CMK (cell line): ENCODE results near the gene C11orf91.
"Not testable (repeated sequence)": the region's sequence is repeated elsewhere in the genome, so short reads cannot be mapped to it uniquely, and the experiment has no call there.

ENCODE experiments used
- DNase-seq: peaks from one replicate; pipeline ENCODE4 v3.0.0-alpha.2; 2010; ENCODE audit warnings: low read depth

The C11orf91 gene, protein sequence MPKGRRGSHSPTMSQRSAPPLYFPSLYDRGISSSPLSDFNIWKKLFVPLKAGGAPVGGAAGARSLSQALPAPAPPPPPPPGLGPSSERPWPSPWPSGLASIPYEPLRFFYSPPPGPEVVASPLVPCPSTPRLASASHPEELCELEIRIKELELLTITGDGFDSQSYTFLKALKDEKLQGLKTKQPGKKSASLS

DNA sequence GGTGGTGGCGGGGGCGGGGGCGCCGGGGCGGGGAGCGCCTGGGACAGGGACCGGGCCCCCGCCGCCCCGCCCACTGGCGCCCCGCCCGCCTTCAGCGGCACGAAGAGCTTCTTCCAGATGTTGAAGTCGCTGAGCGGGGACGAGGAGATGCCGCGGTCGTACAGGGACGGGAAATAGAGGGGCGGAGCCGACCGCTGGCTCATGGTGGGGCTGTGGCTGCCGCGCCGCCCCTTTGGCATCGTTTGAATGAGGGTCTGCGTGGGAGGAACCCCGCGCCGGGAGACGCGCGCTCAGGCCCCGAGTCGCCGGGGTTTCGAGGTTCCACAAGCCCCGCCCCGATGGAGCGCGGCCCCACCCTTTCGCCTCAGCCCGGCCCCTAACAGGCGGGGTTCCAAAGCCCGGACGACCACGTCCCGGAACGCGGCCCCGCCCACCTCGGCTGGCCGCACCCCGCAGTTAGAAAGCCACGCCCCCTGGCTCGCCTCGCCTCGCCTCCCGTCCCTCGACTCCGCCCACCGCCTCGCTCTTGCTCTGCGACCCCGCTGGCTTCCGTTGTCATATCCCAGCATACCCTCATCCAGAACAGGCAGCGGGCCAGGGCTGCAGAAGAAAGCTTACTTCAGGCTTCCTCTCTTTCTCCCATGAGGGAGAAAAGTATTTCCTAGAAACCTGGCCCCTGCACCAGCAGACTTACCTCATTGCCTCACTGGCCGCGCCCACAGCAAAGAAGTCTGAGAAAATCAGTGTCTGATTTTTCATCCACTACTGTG lies at the start of gene C11orf91:
TSS of gene C11orf91 (minus strand) at position 325 of the 770 bp plus-strand sequence. CDS start at position 239, 86 bp downstream.
- DNase-seq: peak; percentile 80

- no peak for DNase-seq
Observed at GRCh38 chr11:33747979-33748378, 47.4 kb upstream of the C11orf91 start.

DNA sequence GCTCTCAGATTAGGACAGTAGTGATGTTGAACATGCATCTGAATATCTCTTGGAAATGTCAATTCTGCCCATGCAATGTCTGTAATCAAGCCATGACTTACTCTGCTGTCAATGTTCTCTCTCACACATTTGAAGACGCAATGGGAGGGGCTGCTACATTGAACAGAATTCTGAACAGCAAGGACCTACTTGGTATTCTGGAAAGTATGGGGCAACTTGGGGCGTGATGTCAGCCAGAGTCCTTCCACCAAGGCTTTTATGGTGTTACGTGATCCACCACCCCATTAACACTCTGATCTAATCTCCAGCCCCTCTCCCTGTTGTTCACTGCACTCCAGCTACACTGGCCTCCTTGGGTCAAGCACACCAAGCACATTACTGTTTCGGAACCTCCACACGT lies 42.7 kb upstream of the C11orf91 start:
- DNase-seq: no peak

DNA sequence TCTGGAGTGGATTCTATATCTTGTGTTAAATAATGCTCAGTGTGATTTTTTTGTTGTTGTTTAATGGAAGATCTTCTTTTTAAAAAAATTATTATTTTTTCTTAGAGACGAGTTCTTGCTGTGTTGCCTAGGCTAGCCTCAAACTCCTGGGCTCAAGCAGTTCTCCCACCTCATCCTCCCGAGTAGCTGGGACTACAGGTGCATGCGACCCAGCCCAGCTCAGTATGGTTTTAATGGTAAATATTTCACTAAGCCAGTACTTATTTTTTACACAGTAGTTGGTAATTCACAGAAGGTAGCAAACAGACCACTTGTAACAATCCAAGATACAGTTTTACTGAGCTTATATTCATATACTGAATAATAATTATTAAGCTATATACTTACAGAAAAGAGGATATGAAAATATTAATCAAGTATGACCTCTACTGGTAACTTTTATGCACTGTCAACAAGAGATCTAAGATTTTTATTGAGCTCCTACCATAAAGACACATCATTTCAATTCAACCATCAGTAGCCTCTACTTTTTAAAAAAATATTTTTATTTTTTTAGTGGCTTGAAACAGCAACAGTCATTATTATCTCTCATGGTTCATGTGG lies 41.7 kb upstream of the C11orf91 start:
- no peak for DNase-seq

DNA sequence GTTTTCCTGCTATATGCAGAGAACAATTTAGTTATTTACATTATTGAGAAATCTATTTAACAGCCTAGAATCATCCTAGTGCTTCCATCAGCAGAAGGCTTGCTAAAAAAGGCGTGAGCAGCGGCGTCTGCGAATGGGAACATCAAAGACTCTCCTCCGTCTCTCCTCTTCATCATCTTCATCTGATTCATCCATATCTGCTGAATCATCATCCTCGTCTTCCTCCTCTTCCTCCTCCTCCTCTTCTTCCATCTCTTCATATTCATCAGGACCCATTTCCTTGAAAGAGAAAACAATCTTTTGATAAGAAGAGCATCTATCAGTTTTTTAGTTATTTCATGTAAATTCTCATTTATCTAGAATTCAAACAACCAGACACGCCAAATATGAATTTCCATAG lies 41.2 kb upstream of the C11orf91 start:
- DNase-seq: no peak

GRCh38 chr11:33737362-33737821 lies 36.8 kb upstream of the C11orf91 start:
- no peak for DNase-seq

DNA sequence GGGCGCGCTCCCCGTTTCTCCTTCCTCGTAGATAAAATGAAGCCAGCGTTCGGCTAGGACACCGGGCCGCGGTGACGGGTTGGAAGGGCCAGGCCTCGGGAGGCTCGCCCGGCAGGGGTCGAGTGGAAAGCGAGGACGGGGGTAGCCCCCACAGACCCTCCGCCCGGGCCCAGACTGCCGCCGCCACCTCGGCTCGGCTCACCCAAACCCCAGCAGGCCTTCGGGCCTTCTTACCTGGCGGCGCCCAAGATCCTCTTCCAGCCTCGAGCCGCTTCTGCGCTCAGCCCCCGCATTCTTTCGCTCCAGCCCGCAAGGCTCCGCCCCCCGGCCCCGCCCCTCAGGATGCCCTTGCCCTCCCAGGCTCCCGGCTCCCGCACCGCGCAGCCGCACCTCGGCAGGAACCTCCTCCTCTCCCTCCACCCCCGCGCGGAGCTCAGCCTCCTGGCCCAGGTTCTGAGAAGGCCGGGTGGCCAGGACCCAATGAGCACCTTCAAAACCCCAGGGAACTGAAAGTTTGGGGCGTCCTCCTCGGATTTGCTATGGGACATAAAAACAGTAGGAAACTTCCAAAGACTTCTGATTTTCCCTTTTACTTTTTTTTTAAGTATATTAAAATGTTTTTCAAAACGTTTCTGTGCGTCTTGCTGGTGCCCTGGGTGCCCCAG lies 35.7 kb upstream of the C11orf91 start, which contains the start of gene CD59:
TSS of gene CD59 (minus strand) at position 276 of the 665 bp plus-strand sequence. CDS start 13,978 bp downstream, outside the sequence.
- no peak for DNase-seq

DNA sequence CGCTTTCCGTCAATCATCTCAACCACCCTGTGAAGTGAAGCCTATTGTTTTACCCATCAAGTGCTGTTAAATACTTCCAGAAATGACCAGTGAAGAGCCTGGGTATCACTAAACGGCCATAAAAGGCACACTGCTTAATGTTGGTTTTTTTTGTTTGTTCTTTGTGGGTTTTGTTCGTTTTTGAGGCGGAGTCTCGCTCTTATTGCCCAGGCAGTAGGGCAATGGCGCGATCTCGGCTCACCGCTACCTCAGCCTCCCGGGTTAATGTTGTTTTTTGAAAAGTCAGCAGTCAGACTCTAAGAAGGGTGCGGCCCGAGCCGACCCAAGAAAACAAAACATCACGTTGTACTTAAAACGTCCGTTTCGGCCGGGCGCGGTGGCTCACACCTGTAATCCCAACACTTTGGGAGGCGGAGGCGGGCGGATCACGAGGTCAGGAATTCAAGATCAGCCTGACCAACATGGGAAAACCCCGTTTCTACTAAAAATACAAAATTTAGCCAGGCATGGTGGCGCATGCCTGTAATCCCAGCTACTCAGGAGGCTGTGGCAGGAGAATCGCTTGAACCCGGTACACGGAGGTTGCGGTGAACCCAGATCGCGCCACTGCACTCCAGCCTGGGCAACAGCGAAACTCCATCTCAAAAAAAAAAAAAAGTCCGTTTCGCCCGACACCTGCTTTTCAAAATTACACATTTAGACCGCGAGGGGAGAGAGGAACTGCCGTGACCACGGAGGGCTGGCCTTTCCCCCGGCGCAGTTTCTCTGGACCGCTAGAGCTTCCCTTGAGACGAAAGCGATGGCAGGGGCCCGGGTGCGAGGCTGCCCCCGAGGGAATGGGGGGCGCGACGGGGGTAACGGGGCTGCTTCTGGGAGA lies 34.9 kb upstream of the C11orf91 start:
- no peak for DNase-seq

DNA sequence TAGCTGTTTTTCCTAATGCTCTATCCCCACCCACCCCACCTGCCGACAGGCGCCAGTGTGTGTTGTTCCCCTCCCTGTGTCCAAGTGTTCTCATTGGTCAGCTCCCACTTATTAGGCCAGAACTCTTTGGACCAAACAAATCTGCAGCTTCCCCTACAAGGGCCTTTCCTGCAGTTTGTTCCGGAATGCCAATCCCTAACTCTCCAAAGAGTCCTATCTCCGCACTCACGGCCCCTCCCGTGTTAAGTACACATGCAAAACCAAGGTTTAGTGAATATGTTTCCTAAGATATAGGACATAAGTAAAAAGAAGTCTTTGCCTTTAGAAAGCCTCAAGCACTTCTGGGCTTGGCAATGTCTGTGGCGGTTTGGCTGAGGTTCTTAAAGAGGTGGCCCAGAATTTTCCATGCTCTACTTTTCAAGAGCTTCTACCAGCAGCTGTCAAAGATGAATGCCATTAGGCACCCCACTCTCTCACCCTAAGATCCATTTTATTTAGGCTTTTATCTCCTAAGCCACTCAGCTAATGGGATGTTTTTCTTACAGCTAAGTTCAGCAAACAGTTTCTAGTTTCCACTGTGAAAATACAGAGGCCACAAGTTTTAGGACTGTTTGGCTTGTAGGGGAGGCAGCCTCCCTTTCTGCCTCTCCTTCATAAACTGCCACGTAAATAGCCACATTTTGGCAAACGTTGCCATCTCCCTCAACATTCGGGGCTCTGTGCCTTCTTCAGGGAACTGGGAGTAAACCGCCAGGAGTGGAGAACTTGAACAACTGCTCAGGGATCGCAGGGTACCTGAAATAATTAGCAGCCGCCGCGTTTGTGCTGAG lies 34.0 kb upstream of the C11orf91 start:
- no peak for DNase-seq

- no peak for DNase-seq
Observed at GRCh38 chr11:33733980-33734379, 33.4 kb upstream of the C11orf91 start.

DNA sequence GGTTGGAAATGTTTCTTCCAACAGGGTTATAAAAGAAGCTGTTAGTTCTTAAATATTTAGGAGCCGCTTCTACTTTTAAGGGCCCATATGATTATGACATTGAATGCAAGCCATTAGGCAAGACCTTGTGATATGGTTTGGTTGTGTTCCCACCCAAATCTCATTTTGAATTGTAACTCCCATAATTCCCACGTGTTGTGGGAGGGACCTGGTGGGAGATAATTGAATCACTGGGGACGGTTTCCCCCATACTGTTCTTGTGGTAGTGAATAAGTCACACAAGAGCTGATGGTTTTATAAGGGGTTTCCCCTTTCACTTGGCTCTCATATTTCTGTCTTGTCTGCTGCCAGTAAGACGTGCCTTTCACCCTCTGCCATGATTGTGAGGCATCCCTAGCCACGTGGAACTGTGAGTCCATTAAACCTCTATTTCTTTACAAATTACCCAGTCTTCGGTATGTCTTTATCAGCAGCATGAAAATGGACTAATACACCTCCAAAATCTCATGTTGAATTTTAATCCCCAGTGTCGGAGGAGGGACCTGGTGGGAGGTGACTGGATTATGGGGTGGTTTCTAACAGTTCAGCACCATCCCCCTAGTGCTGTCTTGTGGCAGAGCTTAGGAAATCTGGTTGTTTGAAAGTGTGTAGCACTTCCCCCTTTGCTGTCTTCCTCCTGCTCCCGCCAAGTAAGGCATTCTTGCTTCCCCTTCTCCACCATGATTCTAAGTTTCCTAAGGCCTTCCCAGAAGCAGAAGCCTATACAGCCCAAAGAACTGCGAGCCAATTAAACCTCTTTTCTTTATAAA lies 31.3 kb upstream of the C11orf91 start:
- no peak for DNase-seq

GRCh38 chr11:33730716-33731115 lies 30.1 kb upstream of the C11orf91 start:
- no peak for DNase-seq

DNA sequence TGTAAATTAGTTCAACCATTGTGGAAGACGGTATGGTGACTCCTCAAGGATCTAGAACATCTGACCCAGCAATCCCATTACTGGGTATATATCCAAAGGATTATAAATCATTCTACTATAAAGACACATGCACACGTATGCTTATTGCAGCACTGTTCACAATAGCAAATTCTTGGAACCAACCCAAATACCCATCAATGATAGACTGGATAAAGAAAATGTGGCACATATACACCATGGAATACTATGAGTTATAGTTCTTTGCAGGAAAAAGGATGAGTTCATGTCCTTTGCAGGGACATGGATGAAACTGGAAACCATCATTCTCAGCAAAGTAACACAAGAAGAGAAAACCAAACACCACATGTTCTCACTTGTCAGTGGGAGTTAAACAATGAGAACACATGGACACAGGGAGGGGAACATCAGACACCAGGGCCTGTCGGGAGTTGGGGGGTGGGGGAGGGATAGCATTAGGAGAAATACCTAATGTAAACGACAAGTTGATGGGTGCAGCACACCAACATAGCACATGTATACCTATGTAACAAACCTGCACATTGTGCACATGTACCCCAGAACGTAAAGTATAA lies 28.5 kb upstream of the C11orf91 start:
- not testable (repeated sequence) for DNase-seq

GRCh38 chr11:33727539-33727938 lies 26.9 kb upstream of the C11orf91 start:
- not testable (repeated sequence) for DNase-seq

- no peak for DNase-seq
Observed at GRCh38 chr11:33725496-33725895, 24.9 kb upstream of the C11orf91 start.

DNA sequence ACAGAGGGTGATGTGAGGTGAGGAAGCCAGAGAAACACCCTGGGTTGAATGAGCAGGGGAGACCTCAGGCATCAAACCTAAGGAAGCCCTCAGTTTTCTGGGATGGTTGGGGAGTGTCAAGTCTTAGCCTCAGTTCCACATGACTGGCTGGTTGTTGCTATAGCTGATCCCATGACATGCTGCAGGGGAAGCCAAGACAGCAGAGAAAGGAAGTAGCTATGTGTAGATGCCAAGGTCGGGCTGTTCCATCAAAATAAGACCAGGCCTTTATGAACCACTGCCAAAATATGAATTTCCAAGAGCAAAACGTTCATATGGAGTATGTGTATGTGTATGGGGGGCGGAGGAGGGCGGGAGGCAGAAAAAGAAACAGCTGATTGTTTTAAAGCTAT lies 24.0 kb upstream of the C11orf91 start:
- DNase-seq: no peak

DNA sequence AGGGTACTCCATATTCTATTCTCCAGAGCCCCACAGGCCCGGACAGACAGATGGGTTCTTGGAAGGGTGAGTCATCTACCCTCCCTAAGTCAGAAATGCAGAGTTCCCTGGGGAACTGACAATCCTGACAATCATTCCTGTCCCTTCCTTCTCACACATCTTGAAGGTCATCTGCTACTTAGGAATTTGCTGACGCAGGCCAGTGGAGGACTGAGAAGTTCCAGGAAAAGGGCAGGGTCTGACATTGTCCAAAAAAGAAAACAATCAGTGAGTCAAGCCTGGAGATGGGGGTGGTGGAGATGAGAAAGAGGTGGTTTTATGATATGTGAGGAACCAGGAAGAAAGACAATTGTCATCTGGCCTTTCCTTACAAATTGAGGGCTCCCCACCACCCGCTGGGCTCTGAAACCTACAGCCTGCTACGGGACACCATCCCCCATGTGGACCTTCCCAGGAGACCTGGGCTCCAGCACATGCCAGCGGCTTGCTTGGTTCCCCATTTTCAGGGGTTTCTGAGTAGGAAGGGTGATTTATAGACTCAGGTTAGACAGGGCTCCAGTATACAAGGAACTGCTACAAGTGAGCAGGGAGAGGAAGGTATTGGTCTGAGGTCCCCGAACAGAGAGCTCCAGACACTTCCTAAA lies 22.7 kb upstream of the C11orf91 start:
- no peak for DNase-seq

DNA sequence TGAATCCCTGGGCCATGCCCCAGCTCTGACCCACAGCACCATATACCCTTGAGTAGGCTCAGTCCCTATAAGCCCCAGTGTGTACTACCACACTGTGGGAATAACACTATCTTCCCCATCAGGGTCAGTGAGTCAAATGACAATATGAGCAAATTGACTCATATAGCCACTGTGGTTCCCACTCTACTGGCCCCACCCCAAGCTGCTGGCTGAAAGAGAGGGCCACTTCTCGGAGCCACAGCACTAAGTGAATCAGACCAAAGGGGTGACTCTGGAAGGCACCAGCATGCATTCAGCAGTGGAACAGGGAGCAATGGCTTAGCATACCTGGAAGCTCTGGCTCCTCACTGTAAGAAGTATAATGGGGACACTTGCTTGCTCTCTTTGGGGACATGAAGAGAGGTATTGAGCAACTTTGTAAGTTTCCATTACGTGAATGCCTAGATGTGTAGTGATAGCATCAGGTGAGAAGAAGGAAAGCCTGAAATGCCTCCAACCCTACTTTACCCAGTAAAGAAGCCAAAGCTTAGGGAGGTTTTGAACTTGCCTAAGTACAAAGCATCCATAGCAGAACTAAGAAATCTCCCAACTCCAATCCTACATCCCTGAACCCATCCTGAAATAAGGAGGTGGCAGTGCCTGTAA lies 22.1 kb upstream of the C11orf91 start:
- no peak for DNase-seq
